HepG2 (cell line): ENCODE measurements around the gene LSM10. TPM values are rescaled to one million over a fixed set of nuclear protein-coding genes. Genes with fewer than 3 reads are reported as not detected.
A peak's percentile ranks its signal among the peaks of the same experiment; 100 is the strongest.

Experiments
- FOXJ3 ChIP-seq: sonication (generic); formaldehyde crosslinking; IDR thresholded peaks from 2 replicates; pipeline ENCODE4 v1.4.0; 2020; ENCODE audit warnings: missing genetic modification reagents, mild to moderate bottlenecking, borderline replicate concordance
- FOXO1 ChIP-seq: sonication (generic); formaldehyde crosslinking; IDR thresholded peaks from 2 replicates; pipeline ENCODE4 v1.4.0; 2020; ENCODE audit warnings: missing genetic modification reagents
- KDM2A ChIP-seq: sonication (generic); formaldehyde crosslinking; IDR thresholded peaks from 2 replicates; pipeline ENCODE4 v1.4.0; 2020; ENCODE audit warnings: low read depth, missing genetic modification reagents, borderline replicate concordance
- MAFF ChIP-seq: IDR thresholded peaks from 2 replicates; pipeline ENCODE4 v1.6.1; 2011; ENCODE audit warnings: low read depth, low read length, improper control_type of control experiment
- NR3C1 ChIP-seq: sonication (generic); formaldehyde crosslinking; IDR thresholded peaks from 2 replicates; pipeline ENCODE4 v1.4.0; 2020; ENCODE audit warnings: missing genetic modification reagents
- SALL2 ChIP-seq: sonication (generic); formaldehyde crosslinking; IDR thresholded peaks from 2 replicates; pipeline ENCODE4 v1.8.1; 2023; ENCODE audit warnings: mild to moderate bottlenecking, missing genetic modification reagents, inconsistent platforms
- SATB2 ChIP-seq: sonication (generic); formaldehyde crosslinking; IDR thresholded peaks from 2 replicates; pipeline ENCODE4 v1.5.0; 2020; ENCODE audit warnings: missing genetic modification reagents
- SNAI1 ChIP-seq: sonication (generic); formaldehyde crosslinking; IDR thresholded peaks from 2 replicates; pipeline ENCODE4 v1.5.0; 2020; ENCODE audit warnings: mild to moderate bottlenecking, missing genetic modification reagents, borderline replicate concordance
- SP2 ChIP-seq: sonication (generic); formaldehyde crosslinking; IDR thresholded peaks from 2 replicates; pipeline ENCODE4 v1.5.1; 2020; ENCODE audit warnings: mild to moderate bottlenecking, missing genetic modification reagents
- ZNF747 ChIP-seq: sonication (generic); formaldehyde crosslinking; IDR thresholded peaks from 2 replicates; pipeline ENCODE4 v1.8.1; 2023; ENCODE audit warnings: missing genetic modification reagents, mild to moderate bottlenecking, borderline replicate concordance
- ZNF775 ChIP-seq: sonication (generic); formaldehyde crosslinking; IDR thresholded peaks from 2 replicates; pipeline ENCODE4 v1.4.0; 2020; ENCODE audit warnings: missing genetic modification reagents, mild to moderate bottlenecking, moderate library complexity, borderline replicate concordance
- ZNF891 ChIP-seq: sonication (generic); formaldehyde crosslinking; IDR thresholded peaks from 2 replicates; pipeline ENCODE4 v1.5.0; 2020; ENCODE audit warnings: mild to moderate bottlenecking, missing genetic modification reagents
- ZSCAN20 ChIP-seq: sonication (generic); formaldehyde crosslinking; IDR thresholded peaks from 2 replicates; pipeline ENCODE4 v1.4.0; 2020; ENCODE audit warnings: missing genetic modification reagents, mild to moderate bottlenecking, borderline replicate concordance
- polyA plus RNA-seq, 8 experiments: library from polyadenylated mRNA; depleted of rRNA in 3 of 8; stranded (reverse) in 7 of 8; unstranded in 1 of 8; fragments of >200 nt; fragmentation: Illumina TruSeq in 4 of 8; extraction: Trizol in 4 of 8; gene quantifications; 2 replicates each; pipeline versions ENCODE4 v1.2.1 to v1.2.3, GENCODE V29; 2011 to 2016; ENCODE audit warnings: low read depth in 4 of 8, missing spikeins in 1 of 8, mixed read lengths in 1 of 8; ENCODE audit not compliant: insufficient read depth in 1 of 8
- total RNA-seq, 5 experiments: library from RNA; depleted of rRNA; stranded (reverse); fragments of >200 nt; fragmentation: Illumina TruSeq; extraction: Trizol; gene quantifications; 2 replicates each; pipeline ENCODE4 v1.2.3, GENCODE V29; 2016; ENCODE audit warnings: low read depth in 1 of 5
- TF ChIP-seq, protein P1 (sequence below): sonication (generic); formaldehyde crosslinking; IDR thresholded peaks from 2 replicates; pipeline ENCODE4 v1.5.1; 2020; ENCODE audit warnings: mild to moderate bottlenecking, moderate library complexity, missing genetic modification reagents
- TF ChIP-seq, protein P2 (sequence below): sonication (generic); formaldehyde crosslinking; IDR thresholded peaks from 2 replicates; pipeline ENCODE4 v1.8.0; 2022; ENCODE audit warnings: missing genetic modification reagents, mild to moderate bottlenecking, inconsistent platforms, borderline replicate concordance
- TF ChIP-seq, protein P3 (sequence below): sonication (generic); formaldehyde crosslinking; IDR thresholded peaks from 2 replicates; pipeline ENCODE4 v1.4.0; 2020; ENCODE audit warnings: missing genetic modification reagents
- TF ChIP-seq, protein P4 (sequence below): sonication (generic); formaldehyde crosslinking; IDR thresholded peaks from 2 replicates; pipeline ENCODE4 v1.9.0; 2021; ENCODE audit warnings: missing genetic modification reagents, borderline replicate concordance
- TF ChIP-seq, protein P5 (sequence below): IDR thresholded peaks from 2 replicates; pipeline ENCODE4 v1.6.1; 2016; ENCODE audit warnings: missing compliant biosample characterization, missing genetic modification reagents, borderline replicate concordance
- TF ChIP-seq, protein P6 (sequence below), 2 experiments: sonication (generic) in 1 of 2; formaldehyde crosslinking in 1 of 2; IDR thresholded peaks; 2 replicates each; pipeline versions ENCODE4 v1.5.1 to v1.6.1; 2011 to 2020; ENCODE audit warnings: borderline replicate concordance in 1 of 2, low read depth in 1 of 2, low read length in 1 of 2, mild to moderate bottlenecking in 1 of 2, missing genetic modification reagents in 1 of 2, moderate library complexity in 1 of 2

LSM10 gene
- total and polyA plus RNA-seq, 2 of the 13 experiments (the other 11 are each of a cell fraction or from before 2014, with no cell fraction given), result 14.0 to 52.0 TPM

DNA sequence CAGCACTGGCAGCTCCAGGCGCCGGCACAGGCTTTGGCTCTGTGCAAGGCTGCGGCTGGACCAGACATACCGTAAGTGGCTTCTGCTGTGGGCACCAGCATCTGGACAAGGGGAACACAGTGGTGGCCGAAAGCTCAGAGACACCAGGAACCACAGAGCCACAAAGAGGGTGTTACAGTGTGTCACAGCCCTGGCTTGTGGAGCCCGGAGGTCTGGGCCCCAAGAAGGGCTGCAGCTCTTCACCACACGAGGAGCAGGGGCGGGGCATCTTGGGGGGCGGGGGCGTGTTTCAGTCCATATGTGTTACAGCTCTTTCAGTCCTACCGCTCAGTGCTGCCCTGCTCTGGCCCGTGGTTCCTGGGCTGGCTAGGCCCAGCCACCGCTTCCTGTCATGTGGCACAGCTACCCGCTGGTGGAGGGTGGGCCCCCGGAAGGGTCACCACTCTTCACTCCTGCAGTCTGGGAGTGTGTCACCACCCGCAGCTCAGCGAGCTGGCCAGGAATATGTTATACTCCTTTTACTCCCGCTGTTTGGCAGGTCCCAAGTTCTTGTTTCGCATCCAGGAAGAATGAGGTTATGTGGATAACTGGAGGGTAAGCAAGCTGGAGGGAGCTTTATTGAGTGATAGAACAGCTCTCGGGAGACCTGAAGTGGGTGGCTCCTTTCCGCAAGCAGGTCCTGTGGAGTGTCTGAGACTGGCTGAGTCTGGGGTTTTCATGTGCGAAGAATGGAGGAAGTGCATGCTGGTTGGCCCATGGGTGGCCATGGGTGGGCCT is 3.3 kb upstream of the LSM10 start (continued):
- TF ChIP-seq, protein P1, sequence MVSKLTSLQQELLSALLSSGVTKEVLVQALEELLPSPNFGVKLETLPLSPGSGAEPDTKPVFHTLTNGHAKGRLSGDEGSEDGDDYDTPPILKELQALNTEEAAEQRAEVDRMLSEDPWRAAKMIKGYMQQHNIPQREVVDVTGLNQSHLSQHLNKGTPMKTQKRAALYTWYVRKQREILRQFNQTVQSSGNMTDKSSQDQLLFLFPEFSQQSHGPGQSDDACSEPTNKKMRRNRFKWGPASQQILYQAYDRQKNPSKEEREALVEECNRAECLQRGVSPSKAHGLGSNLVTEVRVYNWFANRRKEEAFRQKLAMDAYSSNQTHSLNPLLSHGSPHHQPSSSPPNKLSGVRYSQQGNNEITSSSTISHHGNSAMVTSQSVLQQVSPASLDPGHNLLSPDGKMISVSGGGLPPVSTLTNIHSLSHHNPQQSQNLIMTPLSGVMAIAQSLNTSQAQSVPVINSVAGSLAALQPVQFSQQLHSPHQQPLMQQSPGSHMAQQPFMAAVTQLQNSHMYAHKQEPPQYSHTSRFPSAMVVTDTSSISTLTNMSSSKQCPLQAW, result peak; percentile 70; the same call in 1 of the 2 replicates
- TF ChIP-seq, protein P2, sequence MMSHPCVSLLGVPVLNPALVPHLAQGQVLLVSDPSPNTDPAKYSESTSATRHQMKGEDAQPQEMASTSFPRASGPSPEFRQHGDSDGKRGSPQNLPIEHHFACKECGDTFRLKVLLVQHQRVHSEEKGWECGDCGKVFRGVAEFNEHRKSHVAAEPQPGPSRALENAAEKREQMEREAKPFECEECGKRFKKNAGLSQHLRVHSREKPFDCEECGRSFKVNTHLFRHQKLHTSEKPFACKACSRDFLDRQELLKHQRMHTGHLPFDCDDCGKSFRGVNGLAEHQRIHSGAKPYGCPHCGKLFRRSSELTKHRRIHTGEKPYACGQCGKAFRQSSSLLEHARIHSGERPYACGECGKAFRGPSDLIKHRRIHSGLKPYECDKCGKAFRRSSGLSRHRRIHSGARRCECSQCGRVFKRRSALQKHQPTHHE (CRISPR knock-in tag), result peak; percentile 44; the same call in 1 of the 2 replicates
- TF ChIP-seq, protein P3, sequence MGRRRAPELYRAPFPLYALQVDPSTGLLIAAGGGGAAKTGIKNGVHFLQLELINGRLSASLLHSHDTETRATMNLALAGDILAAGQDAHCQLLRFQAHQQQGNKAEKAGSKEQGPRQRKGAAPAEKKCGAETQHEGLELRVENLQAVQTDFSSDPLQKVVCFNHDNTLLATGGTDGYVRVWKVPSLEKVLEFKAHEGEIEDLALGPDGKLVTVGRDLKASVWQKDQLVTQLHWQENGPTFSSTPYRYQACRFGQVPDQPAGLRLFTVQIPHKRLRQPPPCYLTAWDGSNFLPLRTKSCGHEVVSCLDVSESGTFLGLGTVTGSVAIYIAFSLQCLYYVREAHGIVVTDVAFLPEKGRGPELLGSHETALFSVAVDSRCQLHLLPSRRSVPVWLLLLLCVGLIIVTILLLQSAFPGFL (CRISPR knock-in tag), result no peak
- TF ChIP-seq ZNF891 (no peak), KDM2A (peak; percentile 72), NR3C1 (no peak), SNAI1 (0 out of 2 replicates have a peak, but pooled peaks have one; percentile 45), MAFF (no peak), SALL2 (CRISPR knock-in tag) (no peak), FOXJ3 (CRISPR knock-in tag) (no peak), SP2 (CRISPR knock-in tag) (peak; percentile 73), ZNF775 (no peak), FOXO1 (0 out of 2 replicates have a peak, but pooled peaks have one; percentile 59), SATB2 (CRISPR knock-in tag) (no peak; the same call in 1 of the 2 replicates), ZNF747 (peak; percentile 86), ZSCAN20 (CRISPR knock-in tag) (no peak)
- TF ChIP-seq, protein P4, sequence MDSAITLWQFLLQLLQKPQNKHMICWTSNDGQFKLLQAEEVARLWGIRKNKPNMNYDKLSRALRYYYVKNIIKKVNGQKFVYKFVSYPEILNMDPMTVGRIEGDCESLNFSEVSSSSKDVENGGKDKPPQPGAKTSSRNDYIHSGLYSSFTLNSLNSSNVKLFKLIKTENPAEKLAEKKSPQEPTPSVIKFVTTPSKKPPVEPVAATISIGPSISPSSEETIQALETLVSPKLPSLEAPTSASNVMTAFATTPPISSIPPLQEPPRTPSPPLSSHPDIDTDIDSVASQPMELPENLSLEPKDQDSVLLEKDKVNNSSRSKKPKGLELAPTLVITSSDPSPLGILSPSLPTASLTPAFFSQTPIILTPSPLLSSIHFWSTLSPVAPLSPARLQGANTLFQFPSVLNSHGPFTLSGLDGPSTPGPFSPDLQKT, result no peak
- TF ChIP-seq, protein P5, sequence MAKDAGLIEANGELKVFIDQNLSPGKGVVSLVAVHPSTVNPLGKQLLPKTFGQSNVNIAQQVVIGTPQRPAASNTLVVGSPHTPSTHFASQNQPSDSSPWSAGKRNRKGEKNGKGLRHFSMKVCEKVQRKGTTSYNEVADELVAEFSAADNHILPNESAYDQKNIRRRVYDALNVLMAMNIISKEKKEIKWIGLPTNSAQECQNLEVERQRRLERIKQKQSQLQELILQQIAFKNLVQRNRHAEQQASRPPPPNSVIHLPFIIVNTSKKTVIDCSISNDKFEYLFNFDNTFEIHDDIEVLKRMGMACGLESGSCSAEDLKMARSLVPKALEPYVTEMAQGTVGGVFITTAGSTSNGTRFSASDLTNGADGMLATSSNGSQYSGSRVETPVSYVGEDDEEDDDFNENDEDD (CRISPR knock-in tag), result peak; percentile 10; the same call in 1 of the 2 replicates
- TF ChIP-seq, protein P6, sequence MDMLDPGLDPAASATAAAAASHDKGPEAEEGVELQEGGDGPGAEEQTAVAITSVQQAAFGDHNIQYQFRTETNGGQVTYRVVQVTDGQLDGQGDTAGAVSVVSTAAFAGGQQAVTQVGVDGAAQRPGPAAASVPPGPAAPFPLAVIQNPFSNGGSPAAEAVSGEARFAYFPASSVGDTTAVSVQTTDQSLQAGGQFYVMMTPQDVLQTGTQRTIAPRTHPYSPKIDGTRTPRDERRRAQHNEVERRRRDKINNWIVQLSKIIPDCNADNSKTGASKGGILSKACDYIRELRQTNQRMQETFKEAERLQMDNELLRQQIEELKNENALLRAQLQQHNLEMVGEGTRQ (IDR thresholded peaks at IDR 0.05; ENCODE audit: low read depth, low read length), result peak; percentile 77
- TF ChIP-seq, protein P6 (CRISPR knock-in tag; IDR thresholded peaks at IDR 0.05; ENCODE audit: borderline replicate concordance), result peak; percentile 86; the same call in 1 of the 2 replicates
